HG03378 (cell line): ENCODE results near the gene LRP5.

Experiments used
- ATAC-seq: cut with Tn5 transposase; IDR thresholded peaks from one replicate; pipeline ENCODE4 v1.9.1; 2021; ENCODE audit warnings: mild to moderate bottlenecking, moderate library complexity; ENCODE audit not compliant: unreplicated experiment

Gene LRP5

DNA sequence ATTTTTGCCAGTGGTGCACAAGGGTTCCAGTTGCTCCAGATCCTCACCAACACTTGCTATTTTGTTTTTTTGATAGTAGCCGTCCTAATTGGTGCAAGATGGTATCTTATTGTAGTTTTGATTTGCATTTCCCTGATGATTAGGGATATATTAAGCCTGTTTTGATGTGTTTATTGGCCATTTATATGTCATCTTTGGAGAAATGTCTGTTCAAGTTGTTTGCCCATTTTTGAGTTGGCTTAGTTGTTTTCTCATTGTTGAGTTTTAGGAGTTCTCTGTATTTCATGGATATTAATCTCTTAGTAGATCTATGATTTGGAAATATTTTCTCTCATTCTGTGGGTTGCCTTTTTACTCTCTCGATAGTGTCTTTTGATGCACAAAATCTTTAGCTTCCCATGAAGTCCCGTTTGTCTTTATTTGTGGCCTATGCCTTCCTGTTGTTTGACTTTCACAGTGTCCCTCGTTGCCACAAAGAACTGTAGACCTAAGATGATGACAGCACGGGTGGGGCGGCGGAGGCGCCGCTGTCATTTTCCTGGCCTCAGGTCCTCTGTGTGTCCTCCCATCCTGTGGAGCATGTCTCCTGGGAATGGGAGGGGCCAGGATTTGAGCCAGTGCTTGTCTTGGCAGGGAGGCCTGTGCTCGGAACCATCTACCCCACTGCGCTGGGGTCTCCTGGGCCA is 33.5 kb downstream of the LRP5 start:
- no peak for ATAC-seq

DNA sequence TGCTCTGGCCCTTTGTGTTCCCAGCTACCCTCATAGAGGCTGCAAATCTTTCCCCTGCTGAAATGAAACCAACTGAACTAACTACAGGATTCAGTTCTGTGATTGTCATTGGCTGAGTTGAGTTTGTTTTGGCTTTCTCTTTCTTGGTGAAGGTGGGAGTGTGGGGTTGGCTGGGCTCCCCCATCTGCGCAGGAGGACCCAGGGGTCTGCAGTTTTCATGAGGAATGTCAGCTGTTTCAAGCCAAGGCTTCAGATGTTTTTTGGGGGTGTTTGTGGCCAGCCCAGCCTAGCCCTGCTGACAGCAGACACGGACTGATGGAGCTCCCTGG is 34.0 kb downstream of the LRP5 start:
- ATAC-seq, result no peak

DNA sequence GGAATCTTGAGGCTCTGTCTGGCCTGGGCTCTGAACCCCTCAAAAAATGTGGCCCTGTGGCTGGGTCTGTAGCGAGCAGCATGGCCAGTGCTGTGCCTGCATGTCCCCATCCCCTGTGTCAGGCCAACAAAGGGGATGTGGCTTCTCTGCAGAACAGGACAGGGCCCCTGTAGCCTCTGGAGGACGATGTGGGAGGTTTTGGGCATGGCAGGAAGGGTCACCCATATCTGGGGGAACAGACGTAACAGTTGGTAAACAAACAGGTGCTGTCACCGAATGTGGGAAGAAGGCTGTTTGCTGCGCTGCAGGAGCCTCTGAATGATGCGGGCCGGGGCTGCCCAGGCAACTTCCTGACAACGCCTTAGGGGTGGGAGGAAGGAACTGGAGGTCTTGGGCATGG is 35.0 kb downstream of the LRP5 start:
- no peak for ATAC-seq

DNA sequence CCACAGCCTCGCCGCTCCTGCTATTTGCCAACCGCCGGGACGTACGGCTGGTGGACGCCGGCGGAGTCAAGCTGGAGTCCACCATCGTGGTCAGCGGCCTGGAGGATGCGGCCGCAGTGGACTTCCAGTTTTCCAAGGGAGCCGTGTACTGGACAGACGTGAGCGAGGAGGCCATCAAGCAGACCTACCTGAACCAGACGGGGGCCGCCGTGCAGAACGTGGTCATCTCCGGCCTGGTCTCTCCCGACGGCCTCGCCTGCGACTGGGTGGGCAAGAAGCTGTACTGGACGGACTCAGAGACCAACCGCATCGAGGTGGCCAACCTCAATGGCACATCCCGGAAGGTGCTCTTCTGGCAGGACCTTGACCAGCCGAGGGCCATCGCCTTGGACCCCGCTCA is 35.5 kb downstream of the LRP5 start:
- ATAC-seq, result no peak

DNA sequence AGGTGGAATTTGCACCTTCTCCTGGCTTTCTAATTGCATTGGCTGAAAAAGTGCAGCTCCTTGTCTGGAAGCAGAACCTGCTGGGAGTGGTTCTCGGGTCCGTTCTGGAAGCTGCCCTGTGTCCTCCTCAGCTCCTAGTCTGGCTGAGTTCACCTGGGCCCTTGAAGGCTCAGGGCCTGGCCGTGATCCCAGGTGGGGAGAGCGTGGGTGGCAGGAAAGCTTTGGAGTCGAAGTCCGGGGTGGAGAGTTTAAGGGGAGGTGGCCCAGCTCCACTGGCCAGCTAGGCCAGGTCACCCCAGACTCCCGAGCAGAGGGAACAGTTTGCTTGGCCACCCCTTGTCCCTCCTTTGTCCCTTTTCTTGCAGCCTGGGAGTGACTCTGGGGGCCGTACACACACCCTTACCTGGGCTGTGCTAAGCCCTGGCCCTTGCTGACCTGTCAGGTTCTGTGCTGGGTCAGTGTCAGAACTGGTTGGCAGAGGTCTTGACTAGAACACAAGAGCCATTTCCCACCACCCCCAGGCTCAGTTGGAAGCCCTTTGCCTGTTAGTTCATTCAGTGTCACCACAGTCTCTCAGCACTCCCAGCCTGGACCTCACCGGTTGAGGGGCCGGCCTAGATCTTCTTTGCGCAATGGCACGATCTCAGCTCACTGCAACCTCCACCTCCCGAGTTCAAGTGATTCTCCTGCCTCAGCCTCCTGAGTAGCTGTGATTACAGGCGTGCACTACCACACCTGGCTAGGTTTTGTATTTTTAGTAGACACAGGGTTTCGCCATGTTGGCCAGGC is 37.3 kb downstream of the LRP5 start:
- no peak for ATAC-seq

DNA sequence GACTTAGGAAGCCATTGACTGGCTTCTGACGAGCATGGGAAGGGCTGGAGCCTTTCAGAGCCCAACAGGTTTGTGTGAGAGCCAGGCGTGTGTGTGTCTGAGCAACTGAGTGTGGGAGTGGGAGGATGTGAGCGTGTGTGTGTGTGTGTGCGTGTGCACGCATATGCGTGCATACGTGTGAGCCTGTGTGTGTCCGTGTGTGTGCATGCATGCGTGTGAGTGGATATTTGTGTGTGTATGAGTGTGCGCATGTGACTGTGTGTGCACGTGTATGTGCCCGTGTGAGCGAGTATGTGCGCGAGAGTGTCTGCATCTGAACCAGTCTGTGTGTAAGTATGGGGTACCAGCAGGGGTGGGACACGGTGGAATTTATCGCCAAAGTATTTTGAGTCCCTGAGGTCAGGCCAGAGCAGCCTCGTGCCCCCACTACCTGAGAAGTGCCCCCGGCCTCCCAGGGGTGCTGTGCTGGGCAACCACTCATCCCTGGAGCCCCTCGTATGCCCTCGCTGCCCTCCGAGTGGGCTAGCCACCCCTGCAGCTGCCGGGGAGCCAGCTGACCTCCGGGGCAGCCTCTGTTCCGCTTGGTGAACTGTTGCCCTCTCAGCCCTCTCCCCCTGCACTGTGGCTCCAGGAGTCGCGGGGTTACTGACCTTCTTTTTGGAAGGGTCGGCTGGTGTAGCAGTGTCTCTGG is 38.5 kb downstream of the LRP5 start:
- ATAC-seq, result no peak

DNA sequence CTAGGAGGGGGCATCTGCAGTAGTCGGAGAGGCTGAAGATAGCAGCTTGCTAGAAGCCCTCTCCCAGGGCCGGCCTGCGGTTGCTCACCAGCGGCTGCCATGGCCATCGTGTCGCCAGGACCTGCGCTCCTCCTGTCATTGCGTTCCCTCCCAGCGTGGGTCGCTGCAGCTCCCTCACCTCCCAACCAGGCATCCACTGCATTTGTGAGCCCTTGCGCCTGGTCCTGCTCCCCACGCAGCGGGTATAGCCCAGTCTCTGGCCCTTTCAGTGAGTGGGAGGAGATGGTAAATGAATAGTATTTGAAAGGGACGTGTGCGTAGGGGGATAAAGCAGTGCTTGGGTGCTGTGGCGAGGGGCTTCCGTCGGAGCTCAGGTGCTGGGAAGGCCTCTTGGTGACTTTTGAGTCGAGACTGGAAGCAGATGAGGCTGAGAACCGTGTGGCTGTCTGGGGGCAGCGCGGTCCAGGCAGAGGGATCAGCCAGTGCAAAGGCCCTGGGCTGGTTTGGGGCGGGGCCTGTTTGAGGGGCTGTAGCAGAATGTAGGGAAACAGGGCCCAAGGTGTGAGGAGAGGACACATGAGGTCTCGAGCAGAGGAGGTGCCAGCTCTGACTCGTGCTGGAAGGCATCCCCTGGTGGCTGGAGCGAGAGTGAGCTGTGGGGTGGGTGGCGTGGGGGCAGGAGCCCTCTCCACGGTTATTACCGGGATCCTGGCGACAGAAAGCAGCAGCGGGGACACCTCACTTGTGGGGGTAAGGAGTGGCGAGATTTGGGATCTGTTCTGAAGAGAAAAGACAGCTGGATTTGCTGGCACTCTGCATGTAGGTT is 39.3 kb downstream of the LRP5 start:
- ATAC-seq, result no peak

DNA sequence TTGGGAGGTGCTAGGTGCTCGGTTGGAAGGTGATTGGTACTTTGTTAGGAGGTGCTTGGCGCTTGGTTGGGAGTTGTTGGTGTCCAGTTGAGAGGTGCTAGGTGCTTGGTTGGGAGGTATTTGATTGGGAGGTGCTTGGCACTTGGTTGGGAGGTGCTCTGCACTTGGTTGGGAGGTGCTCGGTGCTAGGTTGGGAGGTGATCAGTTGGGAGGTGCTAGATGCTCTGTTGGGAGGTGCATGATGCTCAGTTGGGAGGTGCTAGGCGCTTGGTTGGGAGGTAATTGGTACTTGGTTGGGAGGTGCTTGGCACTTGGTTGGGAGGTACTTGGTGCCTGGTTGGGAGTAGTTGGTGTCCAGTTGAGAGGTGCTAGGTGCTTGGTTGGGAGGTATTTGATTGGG is 40.2 kb downstream of the LRP5 start:
- no peak for ATAC-seq

DNA sequence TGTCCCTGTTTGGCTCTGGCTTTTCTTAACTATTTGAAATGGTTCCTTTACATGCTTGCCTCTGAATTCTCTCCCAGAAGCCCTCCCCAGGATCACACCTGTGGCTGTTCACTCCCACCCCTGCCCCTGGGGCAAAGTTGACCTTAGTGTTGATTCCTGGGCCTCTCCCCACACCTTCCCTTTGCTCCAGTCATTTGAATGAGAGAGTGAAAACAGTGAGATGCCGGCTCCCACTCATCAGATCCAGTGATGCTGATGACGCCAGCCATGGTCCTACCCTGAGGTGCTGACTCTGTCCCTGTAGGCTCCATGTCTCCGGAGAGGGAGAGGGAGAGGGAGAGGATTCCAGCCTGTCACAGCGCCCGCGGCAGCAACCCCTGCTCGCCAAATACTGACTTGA is 40.7 kb downstream of the LRP5 start:
- ATAC-seq, result no peak

DNA sequence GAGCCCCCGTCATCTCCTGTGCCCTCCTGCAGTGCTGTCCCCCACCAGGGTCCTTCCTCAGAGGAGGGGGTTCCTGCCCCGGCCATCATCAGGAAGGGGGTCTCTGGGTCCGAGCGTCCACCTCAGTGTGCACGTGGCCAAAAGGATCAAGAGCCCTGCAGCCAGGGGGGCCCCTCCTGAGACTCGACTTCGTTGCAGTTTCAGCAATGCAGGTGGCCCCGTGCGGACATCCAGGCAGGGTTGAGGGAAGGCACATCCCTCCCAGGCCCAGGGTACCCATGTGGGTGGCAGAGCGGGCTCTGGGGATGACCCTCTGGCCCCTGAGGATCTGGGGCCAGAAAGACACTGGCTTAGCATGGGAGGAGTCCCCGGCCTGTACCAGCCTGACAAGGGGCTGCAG is 41.3 kb downstream of the LRP5 start:
- no peak for ATAC-seq

DNA sequence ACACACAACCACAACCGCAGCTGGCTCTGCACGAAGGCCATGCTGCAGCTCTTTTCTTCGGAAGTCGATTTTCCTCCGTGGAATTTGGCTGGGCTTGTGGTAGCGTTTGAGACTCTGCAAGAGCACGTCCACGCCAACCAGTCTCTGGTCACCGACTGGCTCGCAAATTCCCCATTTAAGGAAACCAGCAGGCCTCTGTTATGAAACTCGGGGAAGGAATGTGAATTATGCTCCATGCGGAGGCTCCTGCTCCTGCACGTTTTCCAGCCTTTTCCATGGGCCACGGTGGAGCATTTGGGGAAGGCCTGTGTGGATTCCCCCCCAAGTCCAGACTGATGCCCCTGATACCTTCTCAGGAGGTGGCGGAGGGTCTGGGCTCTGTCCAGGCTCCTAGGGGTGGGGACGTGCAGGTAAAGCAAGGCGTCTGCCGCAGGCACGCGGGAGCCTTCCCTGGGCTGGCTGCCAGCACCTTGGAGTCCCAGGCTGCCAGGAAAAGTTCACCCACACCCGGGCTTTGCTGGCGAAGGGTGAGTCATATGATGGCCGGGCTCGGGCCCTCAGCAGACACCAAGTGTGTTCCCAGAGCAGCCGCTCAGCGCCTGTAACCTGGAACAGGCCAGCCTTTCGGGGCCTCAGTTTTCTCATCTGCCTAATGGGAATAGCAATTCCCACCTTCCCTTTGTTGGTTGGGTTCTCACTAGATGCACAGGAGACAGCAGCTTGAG is 41.9 kb downstream of the LRP5 start:
- no peak for ATAC-seq

DNA sequence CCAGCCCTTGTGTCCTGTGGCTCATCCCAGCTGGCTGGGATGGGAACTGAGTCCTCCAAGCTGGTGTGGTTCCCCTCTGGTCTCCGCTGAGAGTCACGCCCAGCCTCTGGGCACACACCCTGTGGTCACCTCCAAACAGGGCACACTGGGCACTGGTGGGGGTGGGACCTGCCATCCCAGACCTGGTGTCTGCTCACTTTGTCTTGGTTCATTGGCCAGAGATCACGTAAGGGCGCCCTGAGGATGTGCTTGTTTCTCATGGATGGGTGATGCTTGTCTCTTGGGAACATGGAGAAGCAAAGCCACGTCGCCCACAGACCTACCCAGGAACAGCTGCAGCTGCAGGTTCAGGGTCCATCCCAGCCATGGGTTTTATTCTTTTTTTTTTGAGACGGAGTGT is 43.1 kb downstream of the LRP5 start:
- no peak for ATAC-seq

DNA sequence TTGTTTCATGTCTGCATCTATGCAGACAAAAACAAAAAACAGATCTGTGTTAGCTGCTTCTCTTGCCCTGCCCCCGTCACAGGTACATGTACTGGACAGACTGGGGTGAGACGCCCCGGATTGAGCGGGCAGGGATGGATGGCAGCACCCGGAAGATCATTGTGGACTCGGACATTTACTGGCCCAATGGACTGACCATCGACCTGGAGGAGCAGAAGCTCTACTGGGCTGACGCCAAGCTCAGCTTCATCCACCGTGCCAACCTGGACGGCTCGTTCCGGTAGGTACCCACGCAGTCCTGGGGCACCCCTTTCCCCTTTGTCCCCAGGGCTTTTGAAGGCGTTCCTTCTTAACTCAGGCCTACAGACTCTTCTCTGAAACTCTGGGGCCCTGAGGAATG is 45.2 kb downstream of the LRP5 start:
- ATAC-seq, result no peak

DNA sequence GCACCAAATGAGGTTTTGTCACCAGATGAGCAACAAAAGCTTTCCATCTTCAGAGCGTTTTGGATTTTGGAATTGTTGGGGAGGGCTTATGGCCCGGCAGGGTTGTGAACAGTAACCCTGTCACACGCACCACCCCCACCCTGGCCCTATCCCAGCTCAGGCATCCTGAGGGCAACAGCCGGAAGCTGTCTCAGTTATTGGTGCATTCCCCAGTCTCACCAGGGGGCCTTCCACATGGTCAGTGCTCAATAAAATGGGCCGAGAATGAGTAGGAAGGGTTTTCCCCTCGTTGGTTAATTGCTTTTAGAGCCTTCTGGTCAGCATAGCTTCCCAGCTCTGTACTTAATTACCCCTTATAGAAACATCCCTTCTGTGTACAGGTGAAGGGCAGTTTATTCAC is 46.0 kb downstream of the LRP5 start:
- no peak for ATAC-seq

DNA sequence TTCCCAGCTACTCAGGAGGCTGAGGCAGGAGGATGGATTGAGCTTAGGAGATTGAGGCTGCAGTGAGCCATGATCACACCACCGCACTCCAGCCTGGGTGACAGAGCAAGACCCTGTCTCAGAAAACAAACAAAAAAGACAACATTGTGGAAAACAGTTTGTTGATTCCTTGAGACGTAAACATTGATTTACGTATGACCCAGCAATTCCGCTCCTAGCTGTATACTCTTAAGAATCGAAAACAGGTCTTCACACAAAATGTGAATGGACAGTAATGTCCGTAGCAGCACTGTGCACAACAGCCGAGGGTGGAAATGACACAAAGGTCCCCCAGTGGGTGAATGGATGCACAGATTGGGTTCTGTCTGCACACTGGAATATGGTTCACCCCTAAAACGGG is 49.3 kb downstream of the LRP5 start:
- no peak for ATAC-seq

DNA sequence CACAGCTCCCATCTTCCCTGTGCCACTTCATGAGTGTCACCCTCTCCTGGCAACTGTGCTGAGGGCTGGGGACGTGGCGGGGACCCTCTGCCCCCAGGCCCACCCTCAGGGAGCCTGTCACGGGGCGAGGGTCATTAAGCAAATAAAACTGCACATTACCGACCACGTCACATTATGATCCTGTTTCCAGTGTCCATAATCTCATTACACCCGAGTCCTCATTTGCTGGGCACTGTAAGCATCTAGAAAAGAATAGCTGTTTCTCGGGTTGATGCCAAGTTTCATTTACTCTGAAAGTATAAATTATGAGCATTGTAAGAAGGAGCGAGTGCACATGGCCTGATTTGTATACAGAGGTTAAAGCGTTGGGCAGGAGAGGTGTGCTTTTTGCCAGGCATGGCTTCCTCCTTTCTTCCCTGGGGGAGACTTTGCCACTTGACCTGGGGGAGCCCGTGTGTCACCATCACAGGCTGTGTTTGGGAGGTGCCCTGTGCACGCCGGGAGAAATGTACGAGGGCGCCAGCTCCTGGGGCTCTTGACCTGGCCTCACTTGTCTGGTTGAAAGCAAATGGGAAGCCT is 50.5 kb downstream of the LRP5 start:
- no peak for ATAC-seq

DNA sequence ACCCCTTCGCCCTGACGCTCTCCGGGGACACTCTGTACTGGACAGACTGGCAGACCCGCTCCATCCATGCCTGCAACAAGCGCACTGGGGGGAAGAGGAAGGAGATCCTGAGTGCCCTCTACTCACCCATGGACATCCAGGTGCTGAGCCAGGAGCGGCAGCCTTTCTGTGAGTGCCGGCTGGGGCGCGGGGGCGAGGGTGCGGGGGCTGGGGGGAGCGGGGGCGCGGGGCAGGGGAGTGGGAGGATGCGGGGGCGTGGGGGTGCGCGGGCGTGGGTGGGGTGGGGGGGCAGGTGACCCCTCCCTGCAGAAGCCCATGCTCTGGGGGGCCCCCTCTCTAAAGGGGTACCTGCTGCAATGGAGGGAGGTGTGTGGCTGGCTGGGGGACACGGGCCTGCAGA is 51.4 kb downstream of the LRP5 start:
- ATAC-seq, result no peak

DNA sequence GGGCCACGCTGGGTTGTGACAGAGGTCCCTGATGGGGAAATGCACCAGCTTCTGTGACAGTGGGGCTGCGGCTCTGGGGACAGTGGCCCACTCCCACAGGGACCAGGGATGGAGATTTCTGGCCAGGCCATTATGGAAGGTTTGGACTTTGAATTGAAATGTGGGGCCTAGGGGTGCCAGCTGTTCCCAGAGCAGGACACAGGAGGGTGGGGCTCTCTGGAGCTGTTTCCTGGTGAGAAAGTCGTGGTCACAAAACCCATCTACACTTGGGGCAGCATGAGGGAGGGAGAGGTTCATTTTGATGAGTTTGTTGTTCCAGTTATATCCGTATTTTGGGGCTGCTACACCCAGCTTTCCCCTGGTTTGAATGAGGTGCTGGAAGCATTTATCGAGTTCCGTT is 52.2 kb downstream of the LRP5 start:
- no peak for ATAC-seq

DNA sequence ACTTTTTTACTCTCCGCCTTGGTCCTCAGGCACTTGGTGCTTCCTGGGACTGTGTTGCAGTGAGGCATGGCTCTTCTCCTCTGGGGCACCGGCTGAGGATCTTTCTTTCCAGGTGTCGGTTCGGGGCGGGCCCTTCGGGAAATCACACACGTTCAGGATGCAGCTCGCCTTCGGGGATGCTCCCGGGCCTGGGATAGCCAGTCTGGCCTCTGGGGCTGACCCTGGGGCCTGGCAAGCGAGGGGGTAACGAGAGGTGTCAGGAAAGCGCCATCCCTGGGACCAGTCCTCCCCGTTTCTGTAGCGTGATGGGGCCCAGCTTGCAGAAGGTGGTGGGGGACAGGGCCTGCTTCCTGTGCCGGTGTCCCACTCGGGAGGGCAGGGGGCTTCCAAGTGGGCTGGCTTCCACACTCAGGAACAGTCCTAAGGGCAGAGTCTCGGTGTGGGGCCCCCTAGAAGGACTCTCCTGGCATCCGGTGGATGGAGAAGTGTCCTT is 53.6 kb downstream of the LRP5 start:
- ATAC-seq, result no peak

DNA sequence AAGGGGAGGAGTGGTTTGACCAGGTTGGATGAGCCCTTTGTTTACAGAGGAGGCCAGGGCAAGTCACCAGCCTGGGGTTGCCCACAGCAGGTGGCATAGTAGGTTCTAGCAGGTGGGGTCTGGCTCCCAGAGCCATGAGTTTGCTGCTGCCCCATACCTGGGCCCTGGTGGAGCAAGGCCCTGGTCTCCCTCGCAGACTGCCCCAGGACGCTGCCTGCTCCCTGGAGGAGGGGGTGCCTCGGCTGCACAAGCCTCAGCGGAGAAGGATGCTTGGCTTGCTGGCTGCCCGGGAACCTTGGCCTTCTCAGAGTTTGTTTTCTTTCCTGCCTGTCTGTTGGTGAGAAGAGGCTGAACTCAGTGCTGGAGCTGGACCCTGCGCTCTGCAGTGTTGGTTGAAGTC is 54.9 kb downstream of the LRP5 start:
- ATAC-seq, result no peak
